ENCODE results near the gene TNK1.
"Not testable (repeated sequence)": the region's sequence is repeated elsewhere in the genome, so short reads cannot be mapped to it uniquely, and the experiment has no call there.

The TNK1 gene

GRCh38 chr17:7356756-7357155 lies 24.1 kb upstream of the TNK1 start:
- no peak overlapping the region for H3K4me3 ChIP-seq (ENCODE audit: low read depth, low read length)
- no peak for TF ChIP-seq CTCF (conservative IDR thresholded peaks at IDR 0.05; ENCODE audit: low read depth, low read length)
- DNase-seq (ENCODE audit: low read depth), result no peak

- H3K4me3 ChIP-seq (ENCODE audit: low read depth, low read length), result no peak overlapping the region
- DNase-seq (ENCODE audit: low read depth), result no peak
- TF ChIP-seq CTCF (conservative IDR thresholded peaks at IDR 0.05; ENCODE audit: low read depth, low read length), result no peak
Observed at GRCh38 chr17:7357381-7357780, 23.5 kb upstream of the TNK1 start.

GRCh38 chr17:7361906-7362305 lies 19.0 kb upstream of the TNK1 start:
- TF ChIP-seq CTCF (conservative IDR thresholded peaks at IDR 0.05; ENCODE audit: low read depth, low read length), result no peak
- H3K4me3 ChIP-seq (ENCODE audit: low read depth, low read length), result no peak overlapping the region
- DNase-seq (ENCODE audit: low read depth), result no peak

- no peak overlapping the region for H3K4me3 ChIP-seq (ENCODE audit: low read depth, low read length)
- TF ChIP-seq CTCF (conservative IDR thresholded peaks at IDR 0.05; ENCODE audit: low read depth, low read length), result no peak
- no peak for DNase-seq (ENCODE audit: low read depth)
Observed at GRCh38 chr17:7363311-7363710, 17.6 kb upstream of the TNK1 start.

- not testable (repeated sequence) for DNase-seq (ENCODE audit: low read depth)
Observed at GRCh38 chr17:7365963-7366362, 14.9 kb upstream of the TNK1 start.

GRCh38 chr17:7367083-7367482 lies 13.8 kb upstream of the TNK1 start:
- TF ChIP-seq CTCF (conservative IDR thresholded peaks at IDR 0.05; ENCODE audit: low read depth, low read length), result no peak
- no peak for DNase-seq (ENCODE audit: low read depth)
- H3K4me3 ChIP-seq (ENCODE audit: low read depth, low read length), result no peak overlapping the region

More at GRCh38 chr17:7365963-7366362, 14.9 kb upstream of the TNK1 start:
- H3K4me3 ChIP-seq (ENCODE audit: low read depth, low read length), result not testable (repeated sequence)

GRCh38 chr17:7367918-7368598 lies 12.8 kb upstream of the TNK1 start:
- no peak for DNase-seq (ENCODE audit: low read depth)
- no peak overlapping the region for H3K4me3 ChIP-seq (ENCODE audit: low read depth, low read length)
- TF ChIP-seq CTCF (conservative IDR thresholded peaks at IDR 0.05; ENCODE audit: low read depth, low read length), result no peak

- DNase-seq (ENCODE audit: low read depth); H3K4me3 ChIP-seq (ENCODE audit: low read depth, low read length): not testable (repeated sequence)
Observed at GRCh38 chr17:7368599-7368994, 12.3 kb upstream of the TNK1 start.

Measured in choroid plexus epithelial cell (primary cell).